Stimulated activated CD4-positive, alpha-beta T cell treated with anti-CD3 and anti-CD28 coated beads, Interleukin-1b, Interleukin-23, amount 100 ng/mL, for 4 hours (primary cell): ENCODE results near the gene COL4A2.
A peak's percentile ranks its signal among the peaks of the same experiment; 100 is the strongest.

Experiments used
- DNase-seq, 2 donors: peaks; one replicate each; pipeline ENCODE4 v3.0.0-alpha.2; 2020; ENCODE audit warnings: low read depth in 2 of 2

COL4A2 gene

DNA sequence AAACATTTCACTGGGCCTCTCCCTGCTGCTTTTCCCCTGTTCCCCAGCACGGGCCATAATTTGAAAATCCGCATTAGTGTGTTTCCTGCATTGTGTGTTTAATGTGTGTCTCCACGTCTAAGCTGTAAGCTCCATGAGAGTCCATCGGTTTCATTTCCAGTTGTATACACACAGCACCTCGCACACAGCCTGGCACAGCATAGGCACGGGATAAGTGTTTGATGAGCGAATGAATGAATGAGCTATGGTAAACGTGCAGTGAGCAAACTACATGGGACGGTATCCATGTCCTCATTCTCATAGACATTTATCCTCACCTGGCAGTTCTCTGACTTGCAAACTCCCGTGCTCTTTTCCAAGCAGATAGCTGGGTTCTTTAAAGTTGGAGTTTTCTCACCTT lies 148.4 kb downstream of the COL4A2 start:
- DNase-seq: no peak

DNA sequence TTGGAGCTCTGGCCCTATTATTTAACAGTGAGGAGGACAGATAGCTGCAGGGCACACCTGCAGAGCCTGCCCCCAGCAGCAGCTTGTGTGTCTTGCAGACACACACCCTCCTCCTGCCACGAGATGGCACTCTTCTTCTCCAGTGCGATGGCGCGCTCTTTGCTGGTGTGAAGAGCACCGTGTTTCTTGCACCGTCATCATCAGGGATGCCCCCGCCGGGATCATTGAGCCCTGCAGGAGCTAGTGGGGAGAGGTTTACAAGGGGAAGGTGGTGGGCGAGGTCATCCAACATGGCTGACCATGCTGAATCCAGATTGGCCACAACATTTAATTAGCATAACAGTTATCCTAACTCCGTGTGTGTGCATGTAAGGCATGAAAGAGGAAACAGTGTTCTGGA lies 148.9 kb downstream of the COL4A2 start:
- peak; percentile 41 to 43 for DNase-seq

DNA sequence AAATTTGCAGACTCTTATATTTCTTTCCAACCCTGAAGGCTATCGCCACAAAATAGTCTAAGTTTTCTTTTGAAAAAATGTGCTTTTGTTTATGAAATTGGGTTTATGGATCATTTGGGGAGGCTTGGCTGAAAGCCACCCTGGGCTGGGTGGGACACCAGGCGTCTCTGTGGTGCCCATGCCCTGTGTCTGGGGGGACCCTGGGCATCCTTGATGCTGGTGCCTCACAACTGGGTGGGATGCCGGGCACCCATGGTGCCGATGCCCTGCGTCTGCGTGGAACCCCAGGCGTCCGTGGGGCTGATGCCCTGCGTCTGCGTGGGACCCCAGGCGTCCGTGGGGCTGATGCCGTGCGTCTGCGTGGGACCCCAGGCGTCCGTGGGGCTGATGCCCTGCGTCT lies 149.5 kb downstream of the COL4A2 start:
- no peak for DNase-seq

DNA sequence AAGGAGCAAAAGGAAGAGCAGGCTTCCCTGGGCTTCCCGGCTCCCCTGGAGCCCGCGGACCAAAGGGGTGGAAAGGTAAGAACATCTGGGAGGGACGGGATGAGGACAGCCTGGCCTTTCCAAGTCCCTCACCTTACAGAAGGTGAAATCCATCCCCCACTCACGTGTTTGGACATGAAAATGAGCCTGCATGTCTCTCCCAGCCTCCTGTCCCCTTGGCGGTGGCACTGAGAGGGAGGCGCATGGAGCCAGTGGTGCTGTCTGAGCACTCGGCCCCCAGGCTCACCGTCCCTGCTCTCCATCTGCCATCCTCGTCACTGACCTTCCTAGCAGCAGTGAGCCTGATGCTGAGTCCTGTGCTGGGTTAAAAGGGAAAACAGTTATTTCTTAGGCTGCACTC lies 150.3 kb downstream of the COL4A2 start:
- no peak for DNase-seq

DNA sequence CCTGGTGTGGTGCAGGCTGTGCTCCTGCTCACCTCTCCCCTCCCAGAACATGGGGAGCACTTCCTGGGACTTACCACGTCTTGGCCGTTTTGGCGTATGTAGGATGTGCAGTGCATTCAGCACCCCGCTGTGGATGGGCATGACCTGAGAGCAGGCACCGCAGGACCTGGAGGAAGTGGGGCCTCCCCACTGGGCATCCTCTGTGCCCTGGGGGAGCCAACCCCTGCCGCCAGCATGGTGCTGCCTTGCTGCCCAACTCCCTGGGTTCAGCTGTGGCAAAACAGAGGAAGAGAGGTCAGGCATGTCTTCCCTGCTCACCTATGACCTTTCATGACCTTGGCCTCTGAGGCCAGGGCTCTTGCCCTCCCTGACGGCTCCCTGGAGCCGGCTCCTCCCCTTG lies 150.9 kb downstream of the COL4A2 start:
- DNase-seq: no peak

DNA sequence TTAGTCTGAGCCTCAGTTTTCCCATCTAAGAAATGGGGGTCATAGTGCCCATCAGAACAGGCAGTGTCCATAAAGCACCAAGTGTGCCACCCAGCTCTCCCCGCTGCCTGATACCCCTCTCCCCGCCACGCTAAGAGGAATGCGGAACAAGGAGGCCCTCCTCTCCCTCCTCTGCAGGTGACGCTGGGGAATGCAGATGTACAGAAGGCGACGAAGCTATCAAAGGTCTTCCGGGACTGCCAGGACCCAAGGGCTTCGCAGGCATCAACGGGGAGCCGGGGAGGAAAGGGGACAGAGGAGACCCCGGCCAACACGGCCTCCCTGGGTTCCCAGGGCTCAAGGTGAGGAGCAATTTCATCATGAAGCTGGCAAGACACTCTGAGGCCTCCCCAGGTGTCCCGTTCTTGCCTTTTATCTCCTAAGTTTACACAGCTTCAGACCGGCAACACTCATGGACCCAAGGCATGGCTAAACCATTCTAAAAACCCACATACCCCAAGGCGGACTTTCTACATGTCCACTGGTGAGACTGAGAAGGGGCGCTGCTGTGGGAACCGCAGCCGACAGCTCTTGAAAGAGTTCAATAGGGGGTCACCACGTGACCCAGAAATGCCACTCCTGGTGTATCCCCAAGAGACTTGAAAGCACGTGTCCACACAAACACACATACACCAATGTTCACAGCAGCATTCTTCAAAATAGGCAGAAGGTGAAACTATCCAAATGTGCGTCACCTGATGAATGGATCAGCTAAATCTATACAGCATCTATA lies 151.7 kb downstream of the COL4A2 start:
- no peak for DNase-seq

DNA sequence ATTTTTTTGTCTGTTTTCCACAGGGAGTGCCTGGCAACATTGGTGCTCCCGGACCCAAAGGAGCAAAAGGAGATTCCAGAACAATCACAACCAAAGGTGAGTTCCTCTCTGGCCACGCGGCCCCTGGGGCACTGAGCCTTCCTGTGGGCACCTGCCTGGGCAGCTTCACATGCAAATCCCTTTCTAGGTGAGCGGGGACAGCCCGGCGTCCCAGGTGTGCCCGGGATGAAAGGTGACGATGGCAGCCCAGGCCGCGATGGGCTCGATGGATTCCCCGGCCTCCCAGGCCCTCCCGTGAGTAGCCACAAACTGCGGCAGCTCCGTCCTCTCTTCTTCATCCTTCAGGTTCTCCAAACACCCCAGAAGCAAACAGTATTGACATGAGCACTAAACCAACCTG lies 155.0 kb downstream of the COL4A2 start:
- DNase-seq: no peak

DNA sequence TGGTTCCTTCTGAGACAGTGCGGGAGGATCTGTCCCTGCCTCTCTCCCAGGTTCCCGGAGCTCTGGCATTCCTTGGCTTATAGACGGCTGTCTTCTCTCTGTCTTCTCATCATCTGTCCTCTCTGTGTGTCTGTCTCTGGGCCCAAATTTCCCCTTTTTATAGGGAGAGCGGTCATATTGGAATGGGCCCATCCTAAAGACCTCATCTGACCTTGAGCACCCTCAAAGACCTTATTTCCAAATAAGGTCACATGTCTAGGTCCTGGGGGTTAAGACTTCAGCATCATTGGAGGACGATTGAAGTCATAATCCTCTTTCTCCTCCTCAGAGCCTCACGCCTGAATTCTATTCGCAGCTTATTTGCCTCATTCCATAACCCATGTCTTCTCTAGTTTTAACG lies 156.1 kb downstream of the COL4A2 start:
- DNase-seq: no peak

DNA sequence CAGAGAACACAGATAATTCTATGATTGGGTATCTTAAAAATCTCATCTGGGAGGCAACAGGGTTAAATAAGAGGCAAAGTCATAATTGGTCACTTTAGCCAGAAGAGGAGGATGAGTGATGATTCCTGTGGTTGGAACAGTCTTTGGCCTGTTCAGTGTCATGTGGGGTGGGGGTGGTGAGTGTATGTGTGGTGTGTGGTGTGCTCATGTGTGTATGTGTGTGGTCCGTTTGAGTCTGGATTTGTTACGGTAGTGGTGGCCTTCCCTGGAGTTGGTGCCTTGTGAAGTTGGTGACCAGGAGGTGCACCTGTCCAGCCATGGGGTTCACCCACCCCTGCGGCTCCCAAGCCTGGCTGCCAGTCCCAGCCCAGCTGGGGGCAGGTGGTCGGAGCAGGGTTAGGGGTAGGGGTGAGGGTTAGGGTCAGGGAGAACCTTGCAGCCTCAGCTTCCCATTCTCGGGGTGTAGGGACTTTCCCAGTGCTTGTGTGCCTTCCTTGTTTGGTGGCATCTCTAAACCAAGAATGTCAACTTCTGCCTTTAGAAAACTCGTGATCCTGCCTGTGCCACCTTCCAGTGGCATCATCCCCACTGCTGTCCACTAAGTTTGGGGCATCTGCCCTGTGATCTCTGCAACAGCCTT lies 156.9 kb downstream of the COL4A2 start:
- DNase-seq: no peak

DNA sequence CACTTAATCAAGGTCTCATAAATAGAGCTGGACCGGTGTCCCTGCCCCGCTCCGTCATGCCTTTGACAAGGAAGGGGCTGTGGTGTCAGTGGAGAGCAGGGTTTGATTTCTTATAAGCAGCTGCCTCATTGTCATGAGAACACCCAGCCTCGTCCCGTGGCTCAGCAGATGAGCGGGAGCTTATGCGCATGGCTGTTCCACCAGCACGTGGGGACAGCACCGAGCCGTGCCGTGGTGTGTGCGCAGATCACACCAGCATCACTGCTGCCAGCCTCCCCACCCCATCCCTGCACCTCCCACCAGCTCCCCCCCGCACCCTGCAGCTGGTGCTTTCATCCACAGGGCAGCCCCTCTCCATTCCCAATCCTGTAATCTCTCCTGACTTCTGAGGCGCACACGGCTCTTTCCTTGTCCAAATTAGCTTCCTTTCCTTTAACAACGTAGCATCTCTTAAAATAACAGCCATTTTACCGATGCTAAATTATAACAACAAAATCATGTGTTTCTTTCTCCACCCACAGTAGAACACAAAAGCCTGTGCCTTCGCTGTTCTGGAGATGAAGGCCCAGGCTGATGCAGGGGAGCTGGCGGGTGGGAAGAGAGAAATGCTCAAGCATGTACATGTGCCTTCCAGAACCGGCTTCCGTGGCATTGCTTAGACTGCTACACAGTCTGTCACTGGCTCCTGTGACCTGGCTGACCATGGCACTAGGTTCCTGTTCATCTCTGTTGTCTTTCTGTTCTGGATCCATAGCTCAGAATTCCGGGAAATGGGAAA lies 157.7 kb downstream of the COL4A2 start:
- DNase-seq: no peak

DNA sequence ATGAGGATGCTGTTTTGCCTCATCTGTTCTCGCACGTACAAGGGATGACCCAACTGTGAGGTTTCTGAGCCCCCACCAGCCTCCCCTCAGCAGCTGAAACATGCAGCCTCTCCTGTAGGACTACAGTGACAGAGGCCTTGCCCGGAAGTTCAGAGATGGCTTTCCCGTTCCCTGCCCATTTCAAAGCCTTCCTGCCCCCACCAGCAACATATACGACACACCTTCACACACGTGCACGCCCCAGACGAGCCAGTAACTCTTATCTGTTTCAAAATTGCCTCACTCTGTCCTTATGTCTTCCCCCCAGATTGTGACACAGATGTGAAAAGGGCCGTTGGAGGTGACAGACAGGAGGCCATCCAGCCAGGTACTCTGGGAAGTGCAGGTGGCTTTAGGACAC lies 158.6 kb downstream of the COL4A2 start:
- DNase-seq: no peak

DNA sequence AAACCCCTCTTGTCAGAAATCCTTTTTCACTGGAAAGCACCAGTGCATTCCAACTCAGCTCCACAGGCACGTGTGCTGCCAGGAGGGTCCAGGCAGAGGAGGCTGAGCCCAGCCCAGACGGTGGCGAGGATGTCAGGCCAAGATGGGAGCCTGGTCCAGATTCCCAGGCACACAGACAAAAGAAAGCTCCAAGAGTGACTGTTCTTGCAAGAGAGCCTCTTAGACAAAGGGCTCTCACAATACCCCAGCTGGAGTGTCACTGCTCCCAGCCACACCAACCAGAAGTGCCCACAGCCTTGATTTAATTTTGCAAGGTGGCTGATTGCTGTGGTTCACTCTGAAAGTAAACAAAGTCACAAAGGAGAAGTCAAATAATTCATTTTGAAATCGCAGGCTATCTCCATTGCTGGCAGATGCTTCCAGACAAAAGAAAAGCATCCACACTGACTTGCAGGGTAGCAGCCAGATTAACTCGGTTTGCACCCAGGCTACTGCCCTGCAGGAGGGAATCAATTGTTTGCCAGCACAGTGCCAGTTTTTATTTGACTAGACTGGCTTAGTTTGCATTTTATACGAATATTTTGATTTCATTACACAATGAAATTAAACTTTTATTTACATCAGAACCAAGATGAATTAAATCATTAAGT lies 159.3 kb downstream of the COL4A2 start:
- no peak for DNase-seq

DNA sequence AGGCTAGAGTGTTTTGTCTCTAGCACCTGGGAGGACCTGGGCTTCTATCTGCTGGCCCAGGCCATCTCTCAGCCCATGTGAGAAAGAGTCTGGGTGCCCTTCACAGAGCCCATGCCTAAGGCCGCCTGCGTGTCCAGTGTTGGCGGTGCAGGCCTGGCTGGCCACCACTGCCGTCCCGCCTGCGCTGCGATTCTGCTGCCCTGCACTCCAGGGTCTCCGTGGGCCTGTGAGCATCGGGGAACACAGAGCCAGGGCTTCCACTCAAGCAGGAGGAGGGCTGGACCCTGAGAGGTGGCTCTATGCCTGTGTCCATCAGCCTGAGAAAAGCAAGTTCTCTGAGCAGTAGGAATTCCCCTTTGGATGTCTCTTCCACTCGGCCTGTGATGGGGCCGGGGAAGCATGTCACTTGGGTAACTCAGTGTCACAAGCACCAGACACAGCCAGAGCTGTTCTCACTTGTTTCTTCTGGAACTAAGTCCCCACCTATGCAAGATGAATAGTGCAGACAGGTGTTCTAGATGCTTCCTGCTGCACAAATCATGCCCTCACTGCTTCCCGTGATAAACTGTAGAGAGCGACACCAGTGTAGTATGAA lies 160.5 kb downstream of the COL4A2 start:
- DNase-seq: no peak

DNA sequence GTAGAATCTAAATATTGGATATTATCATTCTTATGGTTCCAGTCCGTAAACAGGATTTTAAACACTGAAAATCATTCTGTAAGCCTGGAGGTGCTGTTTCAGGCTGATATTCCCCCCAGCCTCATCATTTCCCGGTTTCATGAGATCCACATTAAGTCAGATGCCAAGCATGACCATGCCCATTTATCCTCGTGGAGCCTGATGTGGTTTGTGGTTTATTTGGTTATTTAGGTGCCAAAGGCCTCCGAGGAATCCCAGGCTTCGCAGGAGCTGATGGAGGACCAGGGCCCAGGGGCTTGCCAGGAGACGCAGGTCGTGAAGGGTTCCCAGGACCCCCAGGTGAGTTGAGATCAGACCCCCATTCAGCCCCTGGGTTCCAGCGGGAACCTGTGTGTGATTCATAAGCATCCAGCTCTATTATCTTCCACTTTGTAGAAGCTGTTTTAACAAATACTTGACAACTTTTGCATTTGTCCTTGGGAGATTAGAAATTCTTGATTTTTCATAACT lies 162.0 kb downstream of the COL4A2 start:
- no peak for DNase-seq

DNA sequence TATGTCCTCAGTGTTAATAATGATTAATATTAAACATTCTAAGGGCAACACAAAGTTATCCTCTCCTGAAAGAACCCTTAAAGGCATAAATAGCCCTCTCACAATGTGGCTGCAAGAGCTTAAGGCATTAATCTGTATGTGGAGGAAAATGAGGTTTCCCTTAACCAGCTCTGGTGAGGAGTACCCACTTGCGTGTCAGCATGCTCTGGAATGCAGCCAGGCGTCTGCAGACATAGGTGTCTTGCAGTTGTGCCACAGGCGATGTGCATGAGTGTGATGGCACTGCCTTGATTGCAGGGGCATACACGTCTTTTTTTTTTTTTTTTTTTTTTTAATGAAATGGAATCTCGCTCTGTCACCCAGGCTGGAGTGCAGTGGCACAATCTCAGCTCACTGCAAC lies 162.5 kb downstream of the COL4A2 start:
- DNase-seq: no peak

DNA sequence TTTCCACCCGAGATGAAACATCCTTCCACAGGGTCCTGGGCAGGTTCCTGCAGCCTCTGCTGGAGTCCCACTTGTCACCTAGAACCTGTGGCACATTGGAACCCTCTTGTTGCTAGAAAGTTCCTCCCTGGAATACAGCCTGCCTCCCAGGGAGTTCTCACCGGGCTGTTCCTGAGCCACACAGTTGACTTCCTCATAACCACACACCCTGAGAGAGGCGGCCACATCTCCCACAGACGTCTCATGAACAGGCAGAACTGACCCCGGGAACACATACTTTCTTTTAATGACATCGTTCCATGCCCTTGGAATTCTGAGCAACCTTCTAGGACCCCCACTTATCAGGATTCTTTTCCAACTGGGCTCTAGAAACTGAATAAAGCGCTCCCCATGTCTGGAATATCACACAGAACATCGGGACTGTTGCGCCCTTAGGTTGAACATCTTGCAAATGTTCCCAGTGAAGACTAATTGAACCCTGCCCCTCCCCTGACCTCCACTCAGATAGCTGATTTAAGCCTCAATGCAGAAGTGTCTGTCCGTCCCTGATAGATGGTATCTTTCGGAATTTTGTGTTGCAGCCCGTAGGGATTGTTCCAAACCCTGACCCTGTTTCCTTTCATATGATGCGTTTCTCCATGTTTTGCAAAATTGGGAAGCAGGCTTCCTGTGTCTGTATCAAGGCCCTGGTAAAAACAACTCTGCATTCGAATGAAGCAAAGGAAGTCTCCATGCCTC lies 163.4 kb downstream of the COL4A2 start:
- DNase-seq: no peak

DNA sequence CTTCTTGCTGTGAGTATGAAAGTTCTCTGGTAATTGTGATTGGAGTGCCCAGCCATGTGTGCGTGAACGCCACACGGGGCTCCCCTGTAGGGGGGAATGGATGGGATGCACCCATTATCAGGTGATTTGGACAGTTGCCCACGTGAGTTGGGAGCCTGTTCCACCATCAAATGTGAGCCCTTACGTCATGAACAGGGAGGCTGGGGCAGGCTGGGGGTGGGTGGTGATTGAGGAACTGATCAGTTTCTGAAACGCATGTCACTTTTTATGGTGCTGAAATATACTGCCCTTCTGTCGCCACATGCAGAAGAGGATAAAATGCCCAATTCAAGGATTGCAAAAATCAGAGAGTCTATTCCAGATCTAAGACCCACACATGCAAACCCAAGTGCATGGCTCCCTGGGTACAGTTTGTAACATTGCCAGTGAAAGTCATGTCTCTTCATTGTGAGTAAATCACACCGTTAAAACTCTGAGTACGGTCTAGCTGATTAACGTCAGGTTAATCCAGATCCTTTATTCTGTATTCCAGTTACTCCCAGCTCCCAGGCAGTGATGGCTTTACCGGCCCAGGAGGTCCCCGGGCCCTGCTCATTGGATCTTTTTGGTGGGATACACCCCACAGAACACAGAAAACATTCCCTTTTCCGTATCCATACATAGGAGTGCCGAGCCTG lies 164.2 kb downstream of the COL4A2 start:
- DNase-seq: no peak

DNA sequence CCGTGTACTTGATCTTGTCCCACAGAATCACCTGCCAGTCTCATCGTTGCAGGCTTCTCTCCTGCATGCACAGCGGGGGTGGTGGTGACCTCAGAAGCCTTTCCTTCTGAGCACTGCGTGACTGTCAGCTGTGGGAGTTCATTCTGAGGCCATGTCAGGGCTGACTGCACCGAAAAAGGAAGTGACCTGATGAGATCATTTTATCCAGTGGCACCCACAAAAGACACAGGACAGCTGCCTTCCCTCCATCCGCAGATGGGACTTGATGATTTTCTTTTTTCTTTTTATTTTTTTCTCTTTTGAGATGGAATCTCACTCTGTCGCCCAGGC lies 164.7 kb downstream of the COL4A2 start:
- DNase-seq: no peak

DNA sequence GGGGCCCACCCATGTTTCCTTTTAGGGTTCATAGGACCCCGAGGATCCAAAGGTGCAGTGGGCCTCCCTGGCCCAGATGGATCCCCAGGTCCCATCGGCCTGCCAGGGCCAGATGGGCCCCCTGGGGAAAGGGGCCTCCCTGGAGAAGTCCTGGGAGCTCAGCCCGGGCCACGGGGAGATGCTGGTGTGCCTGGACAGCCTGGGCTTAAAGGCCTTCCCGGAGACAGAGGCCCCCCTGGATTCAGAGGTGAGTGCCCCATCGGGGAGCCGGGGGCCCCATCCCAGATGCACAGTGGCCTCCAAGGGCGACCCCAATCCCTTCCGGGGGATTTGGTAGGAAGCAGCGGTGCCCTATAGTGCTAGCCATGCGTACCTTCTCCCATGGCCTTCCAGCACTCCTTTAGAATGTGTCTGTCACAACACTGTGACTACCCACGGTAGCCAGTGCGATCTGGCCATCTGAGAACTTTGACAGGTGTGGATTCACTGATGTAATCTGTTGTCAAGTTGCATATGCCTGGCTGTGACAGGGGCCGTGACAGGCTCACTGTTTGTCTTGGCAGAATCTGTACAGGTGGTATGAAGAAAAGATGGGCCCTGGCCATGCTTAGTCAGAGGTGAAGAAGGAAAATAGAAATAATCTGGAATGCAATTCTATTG lies 165.9 kb downstream of the COL4A2 start:
- no peak for DNase-seq

DNA sequence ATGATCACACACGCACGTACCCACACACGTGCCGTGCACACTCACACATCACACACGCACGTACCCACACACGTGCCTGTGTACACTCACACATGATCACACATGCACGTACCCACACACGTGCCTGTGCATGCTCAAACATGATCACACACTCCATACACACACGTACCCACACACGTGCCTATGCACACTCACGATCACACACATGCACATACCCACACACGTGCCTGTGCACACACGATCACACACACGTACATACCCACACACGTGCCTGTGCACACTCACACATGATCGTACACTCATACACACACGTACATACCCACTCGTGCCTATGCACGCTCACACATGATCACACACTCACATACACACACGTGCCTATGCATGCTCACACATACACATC lies 167.6 kb downstream of the COL4A2 start:
- DNase-seq: no peak
